DND-41 (cell line): ENCODE measurements around the gene POLRMT.

ENCODE experiments used
- EZH2 ChIP-seq: IDR thresholded peaks from 3 replicates; pipeline ENCODE4 v1.6.1; 2012; ENCODE audit warnings: borderline replicate concordance, low read depth, mild to moderate bottlenecking, moderate library complexity, low read length, inconsistent platforms; ENCODE audit not compliant: severe bottlenecking
- TF ChIP-seq, protein P1 (sequence below): IDR thresholded peaks from 2 replicates; pipeline ENCODE4 v1.5.1; 2012; ENCODE audit warnings: borderline replicate concordance, low read length, moderate library complexity, mild to moderate bottlenecking; ENCODE audit not compliant: poor library complexity, severe bottlenecking; ENCODE audit errors: extremely low read depth

GRCh38 chr19:625257-625656 is 8.1 kb downstream of the POLRMT start:
- TF ChIP-seq, protein P1, sequence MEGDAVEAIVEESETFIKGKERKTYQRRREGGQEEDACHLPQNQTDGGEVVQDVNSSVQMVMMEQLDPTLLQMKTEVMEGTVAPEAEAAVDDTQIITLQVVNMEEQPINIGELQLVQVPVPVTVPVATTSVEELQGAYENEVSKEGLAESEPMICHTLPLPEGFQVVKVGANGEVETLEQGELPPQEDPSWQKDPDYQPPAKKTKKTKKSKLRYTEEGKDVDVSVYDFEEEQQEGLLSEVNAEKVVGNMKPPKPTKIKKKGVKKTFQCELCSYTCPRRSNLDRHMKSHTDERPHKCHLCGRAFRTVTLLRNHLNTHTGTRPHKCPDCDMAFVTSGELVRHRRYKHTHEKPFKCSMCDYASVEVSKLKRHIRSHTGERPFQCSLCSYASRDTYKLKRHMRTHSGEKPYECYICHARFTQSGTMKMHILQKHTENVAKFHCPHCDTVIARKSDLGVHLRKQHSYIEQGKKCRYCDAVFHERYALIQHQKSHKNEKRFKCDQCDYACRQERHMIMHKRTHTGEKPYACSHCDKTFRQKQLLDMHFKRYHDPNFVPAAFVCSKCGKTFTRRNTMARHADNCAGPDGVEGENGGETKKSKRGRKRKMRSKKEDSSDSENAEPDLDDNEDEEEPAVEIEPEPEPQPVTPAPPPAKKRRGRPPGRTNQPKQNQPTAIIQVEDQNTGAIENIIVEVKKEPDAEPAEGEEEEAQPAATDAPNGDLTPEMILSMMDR = no peak
- no peak for TF ChIP-seq EZH2
